GM12864 (cell line): ENCODE data around the gene RNF220.

Source experiments
- DNase-seq: peaks from one replicate; pipeline ENCODE4 v3.0.0-alpha.2; 2011; ENCODE audit warnings: low read depth
- H3K4me3 ChIP-seq: 2 replicates; pipeline ENCODE4 v1.5.1; 2011; ENCODE audit warnings: mild to moderate bottlenecking, low read depth, low read length, control low read depth
- CTCF ChIP-seq: IDR thresholded peaks from 2 replicates; pipeline ENCODE4 v1.5.1; 2011; ENCODE audit warnings: low read depth, mild to moderate bottlenecking, moderate library complexity, low read length, control low read depth, inconsistent platforms; ENCODE audit errors: missing control alignments

The RNF220 gene

GRCh38 chr1:44674113-44675000 is 269.3 kb downstream of the RNF220 start, which contains the start of the genes ARMH1 and TMEM53:
TSS of gene ARMH1 (plus strand) at chr1:44674714. CDS start at chr1:44689698, 14,984 bp downstream.
TSS of gene TMEM53 (minus strand) at chr1:44674481. CDS start at chr1:44674391, 90 bp downstream.
- peak; percentile 19 for TF ChIP-seq CTCF
- peak; percentile 98 for DNase-seq
- peak within 1 kb of the TSS; percentile 83 for H3K4me3 ChIP-seq

GRCh38 chr1:44675186-44675585 is 270.1 kb downstream of the RNF220 start:
- DNase-seq: no peak
- TF ChIP-seq CTCF: no peak
- peak overlapping the region; percentile 83 for H3K4me3 ChIP-seq

- TF ChIP-seq CTCF: no peak
- DNase-seq: peak; percentile 60
- peak overlapping the region; percentile 29; the same call in 1 of the 2 replicates for H3K4me3 ChIP-seq
Observed at GRCh38 chr1:44676484-44677200, 271.6 kb downstream of the RNF220 start.

- peak; percentile 65 for TF ChIP-seq CTCF
- peak; percentile 41 for DNase-seq
- H3K4me3 ChIP-seq: no peak overlapping the region
Observed at GRCh38 chr1:44677201-44677766, 272.2 kb downstream of the RNF220 start.

- TF ChIP-seq CTCF: no peak
- no peak overlapping the region for H3K4me3 ChIP-seq
- no peak for DNase-seq
Observed at GRCh38 chr1:44678120-44678519, 273.1 kb downstream of the RNF220 start.

- H3K4me3 ChIP-seq: no peak overlapping the region
- no peak for DNase-seq
- TF ChIP-seq CTCF: no peak
Observed at GRCh38 chr1:44678626-44679025, 273.6 kb downstream of the RNF220 start.
